Measurements from ENCODE around the gene RMI1. TPM values are rescaled to one million over a fixed set of nuclear protein-coding genes. Genes with fewer than 3 reads are reported as not detected.

RMI1 gene
- total and polyA plus RNA-seq, 2 donors (not counting 3 experiments of a cell fraction or from before 2014, with no cell fraction given): 1.1 to 11.5 TPM

DNA sequence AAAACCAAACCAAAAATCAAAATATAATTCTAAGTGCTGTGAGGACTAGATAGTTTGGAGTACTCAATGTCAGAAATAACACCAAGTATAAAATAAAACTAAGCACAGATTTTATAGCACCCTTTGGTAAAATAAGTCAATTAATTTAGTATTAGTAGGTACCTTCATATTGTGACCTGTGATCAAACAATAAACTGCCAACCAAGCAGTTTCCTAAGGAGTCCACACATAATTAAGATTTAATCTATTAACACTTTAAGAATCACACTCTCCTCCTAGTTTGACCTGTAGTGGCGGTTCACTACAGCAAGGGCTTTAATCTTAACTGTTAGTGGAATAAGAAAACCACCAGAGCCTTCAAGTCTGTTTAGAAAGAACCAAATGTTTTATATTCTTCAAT, 3.4 kb upstream of the RMI1 start:
- no peak for TF ChIP-seq POLR2A (IDR thresholded peaks at IDR 0.05; ENCODE audit: low read depth, low read length)
- TF ChIP-seq FOS (IDR thresholded peaks at IDR 0.05; ENCODE audit: borderline replicate concordance, insufficient read depth, low read length): no peak
- no peak for TF ChIP-seq MYC (IDR thresholded peaks at IDR 0.05; ENCODE audit: low read depth, low read length)
- TF ChIP-seq EZH2 (IDR thresholded peaks at IDR 0.05; ENCODE audit: borderline replicate concordance, low read depth, low read length, severe bottlenecking): no peak
- TF ChIP-seq, protein P1, sequence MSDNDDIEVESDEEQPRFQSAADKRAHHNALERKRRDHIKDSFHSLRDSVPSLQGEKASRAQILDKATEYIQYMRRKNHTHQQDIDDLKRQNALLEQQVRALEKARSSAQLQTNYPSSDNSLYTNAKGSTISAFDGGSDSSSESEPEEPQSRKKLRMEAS (IDR thresholded peaks at IDR 0.05; ENCODE audit: insufficient read depth, insufficient read length): no peak
- TF ChIP-seq, protein P2, sequence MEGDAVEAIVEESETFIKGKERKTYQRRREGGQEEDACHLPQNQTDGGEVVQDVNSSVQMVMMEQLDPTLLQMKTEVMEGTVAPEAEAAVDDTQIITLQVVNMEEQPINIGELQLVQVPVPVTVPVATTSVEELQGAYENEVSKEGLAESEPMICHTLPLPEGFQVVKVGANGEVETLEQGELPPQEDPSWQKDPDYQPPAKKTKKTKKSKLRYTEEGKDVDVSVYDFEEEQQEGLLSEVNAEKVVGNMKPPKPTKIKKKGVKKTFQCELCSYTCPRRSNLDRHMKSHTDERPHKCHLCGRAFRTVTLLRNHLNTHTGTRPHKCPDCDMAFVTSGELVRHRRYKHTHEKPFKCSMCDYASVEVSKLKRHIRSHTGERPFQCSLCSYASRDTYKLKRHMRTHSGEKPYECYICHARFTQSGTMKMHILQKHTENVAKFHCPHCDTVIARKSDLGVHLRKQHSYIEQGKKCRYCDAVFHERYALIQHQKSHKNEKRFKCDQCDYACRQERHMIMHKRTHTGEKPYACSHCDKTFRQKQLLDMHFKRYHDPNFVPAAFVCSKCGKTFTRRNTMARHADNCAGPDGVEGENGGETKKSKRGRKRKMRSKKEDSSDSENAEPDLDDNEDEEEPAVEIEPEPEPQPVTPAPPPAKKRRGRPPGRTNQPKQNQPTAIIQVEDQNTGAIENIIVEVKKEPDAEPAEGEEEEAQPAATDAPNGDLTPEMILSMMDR (IDR thresholded peaks at IDR 0.05; ENCODE audit: extremely low read depth in 1 of 2, insufficient read depth in 1 of 2, low read depth in 1 of 2, low read length in 2 of 2): no peak
- no peak for TF ChIP-seq GATA2 (IDR thresholded peaks at IDR 0.05; ENCODE audit: insufficient read depth, insufficient read length, low read depth, low read length)
- no peak for TF ChIP-seq POLR2AphosphoS5 (IDR thresholded peaks at IDR 0.05; ENCODE audit: insufficient read depth, low read depth, low read length)
- no peak for TF ChIP-seq JUN (IDR thresholded peaks at IDR 0.05; ENCODE audit: borderline replicate concordance, insufficient read depth, insufficient read length, low read depth)
- FAIRE-seq (no peak), DNase-seq (ENCODE audit: low read depth, low spot score) (no peak)
- CTCF ChIA-PET: interaction anchor here (1.4 kb wide), 1 partner anchor 284 kb away, joined by 6 read pairs; no protein-coding TSS in a partner anchor
- dilution Hi-C loops (cut with MboI; ENCODE audit: extremely low pct_ligation_motif_present, low sequenced_read_pairs): no loop called here
- intact Hi-C loops (cut with micrococcal nuclease): no loop called here
- Histone ChIP-seq H3K79me2 (ENCODE audit: control insufficient read depth, insufficient read depth, low read length) (peaks cover 90% of the 10 kb centered on the region), H3K4me1 (ENCODE audit: control insufficient read depth, extremely low read depth, insufficient read depth, low read length) (peaks cover 13% of the 10 kb centered on the region), H2AFZ (ENCODE audit: low read depth, low read length) (no peak overlapping the region), H4K20me1 (replicated peaks; ENCODE audit: control insufficient read depth, extremely low read depth, insufficient read depth, low read length) (peaks cover 15% of the 10 kb centered on the region), H3K4me3 (replicated peaks in 1 of 3; ENCODE audit: insufficient read depth in 1 of 3, low read depth in 1 of 3, low read length in 3 of 3) (peak overlapping the region in 1 of 3 experiments; percentile 96), H3K9me1 (replicated peaks; ENCODE audit: control insufficient read depth, extremely low read depth, insufficient read depth, low read length) (no peaks in the 10 kb centered on the region), H3K9me3 (replicated peaks; ENCODE audit: control insufficient read depth, insufficient read depth, low read length) (no peaks in the 10 kb centered on the region), H3K27me3 (ENCODE audit: control insufficient read depth in 2 of 2, insufficient read depth in 2 of 2, low read length in 2 of 2) (no peaks in the 10 kb centered on the region), H3K27ac (ENCODE audit: insufficient read depth, low read depth, low read length) (no peak overlapping the region), H3K4me2 (ENCODE audit: insufficient read depth, low read length) (peak overlapping the region; percentile 97), H3K36me3 (ENCODE audit: control insufficient read depth in 2 of 2, extremely low read depth in 1 of 2, insufficient read depth in 2 of 2, low read length in 2 of 2) (peaks cover 17 to 36% of the 10 kb centered on the region in 2 experiments), H3K9ac (replicated peaks; ENCODE audit: extremely low read depth, insufficient read depth, low read length) (no peak overlapping the region)
- POLR2A ChIA-PET: no interaction called here
- no TSS peak for BruUV-seq (replicated peaks)

Measured in endothelial cell of umbilical vein (primary cell).